Breast epithelium (tissue), 3 donors: ENCODE results near the gene PCNX2.

Experiments used
- POLR2A ChIP-seq: fragments of 450-650 bp; IDR thresholded peaks from one replicate; pipeline ENCODE4 v1.6.1; 2016; ENCODE audit warnings: antibody characterized with exemption, mild to moderate bottlenecking, moderate library complexity
- POLR2AphosphoS5 ChIP-seq, 3 donors: sonication (generic); formaldehyde crosslinking; IDR thresholded peaks; one replicate each; pipeline ENCODE4 v1.6.1; 2017; ENCODE audit warnings: antibody characterized with exemption in 3 of 3
- TF ChIP-seq, protein P1 (sequence below), 3 donors: fragments of 450-650 bp; IDR thresholded peaks; one replicate each; pipeline ENCODE4 v1.5.1; 2016 to 2017; ENCODE audit warnings: antibody characterized with exemption in 3 of 3, mild to moderate bottlenecking in 3 of 3, moderate library complexity in 3 of 3

- TF ChIP-seq, protein P1, sequence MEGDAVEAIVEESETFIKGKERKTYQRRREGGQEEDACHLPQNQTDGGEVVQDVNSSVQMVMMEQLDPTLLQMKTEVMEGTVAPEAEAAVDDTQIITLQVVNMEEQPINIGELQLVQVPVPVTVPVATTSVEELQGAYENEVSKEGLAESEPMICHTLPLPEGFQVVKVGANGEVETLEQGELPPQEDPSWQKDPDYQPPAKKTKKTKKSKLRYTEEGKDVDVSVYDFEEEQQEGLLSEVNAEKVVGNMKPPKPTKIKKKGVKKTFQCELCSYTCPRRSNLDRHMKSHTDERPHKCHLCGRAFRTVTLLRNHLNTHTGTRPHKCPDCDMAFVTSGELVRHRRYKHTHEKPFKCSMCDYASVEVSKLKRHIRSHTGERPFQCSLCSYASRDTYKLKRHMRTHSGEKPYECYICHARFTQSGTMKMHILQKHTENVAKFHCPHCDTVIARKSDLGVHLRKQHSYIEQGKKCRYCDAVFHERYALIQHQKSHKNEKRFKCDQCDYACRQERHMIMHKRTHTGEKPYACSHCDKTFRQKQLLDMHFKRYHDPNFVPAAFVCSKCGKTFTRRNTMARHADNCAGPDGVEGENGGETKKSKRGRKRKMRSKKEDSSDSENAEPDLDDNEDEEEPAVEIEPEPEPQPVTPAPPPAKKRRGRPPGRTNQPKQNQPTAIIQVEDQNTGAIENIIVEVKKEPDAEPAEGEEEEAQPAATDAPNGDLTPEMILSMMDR (IDR thresholded peaks at IDR 0.05) = no peak
- TF ChIP-seq POLR2AphosphoS5 (IDR thresholded peaks at IDR 0.05) (no peak), POLR2A (no peak)
Measured at GRCh38 chr1:233256191-233256590, 39.3 kb downstream of the PCNX2 start.
